Measurements from ENCODE around the gene DNMT3A.

The DNMT3A gene

DNA sequence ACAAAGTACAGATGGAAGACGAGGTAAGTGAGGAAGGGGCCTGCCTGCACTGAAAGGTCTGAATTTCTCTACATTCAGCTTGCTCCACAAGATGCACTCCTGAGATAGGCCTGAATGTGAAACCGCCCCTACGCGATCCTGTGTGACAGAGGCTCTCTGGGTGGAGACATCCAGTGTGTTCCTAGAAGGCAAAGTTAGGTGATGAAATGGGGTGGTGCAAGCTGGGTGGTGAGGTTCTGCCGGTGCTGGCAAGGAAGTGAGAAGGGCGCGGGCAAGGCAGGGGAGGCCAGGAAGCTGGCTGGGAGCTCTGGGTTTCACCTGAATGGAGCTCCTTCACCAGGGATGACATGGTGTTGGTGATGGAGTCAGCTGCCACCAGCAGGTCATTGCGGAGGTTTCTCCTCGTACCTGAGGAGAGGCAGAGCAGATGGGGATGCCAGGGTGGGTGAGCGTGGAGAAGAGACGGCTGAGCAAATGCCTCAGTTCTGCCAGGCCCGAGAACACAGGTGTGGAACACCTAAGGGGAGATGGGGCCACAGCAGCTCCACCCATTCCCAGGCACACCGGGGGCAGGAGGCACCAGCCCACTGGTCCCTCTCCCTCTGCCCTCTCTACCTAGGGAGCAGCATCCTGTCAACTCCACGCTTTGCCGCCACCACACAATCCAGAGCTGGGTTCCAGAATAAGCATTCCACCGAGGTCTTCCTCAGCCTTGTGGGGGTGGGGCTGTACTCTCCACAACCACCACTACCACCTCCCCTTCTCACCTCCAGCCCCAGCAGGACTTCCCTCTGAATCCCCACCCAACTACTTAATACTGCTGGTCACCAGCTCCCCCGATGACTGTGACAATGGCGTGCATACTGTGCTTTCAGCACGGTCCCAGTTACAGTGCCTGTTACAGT, 45.5 kb upstream of the DNMT3A start:
- H3K4me2 ChIP-seq (ENCODE audit: low read length, poor library complexity, severe bottlenecking): no peak overlapping the region
- H3K14ac ChIP-seq (ENCODE audit: low read length in 2 of 2): peak overlapping the region in 1 of 2 experiments; percentile 66
- H3K9me3 ChIP-seq (ENCODE audit: control insufficient read depth, low read length): no peaks in the 10 kb centered on the region
- no peak overlapping the region for H2BK5ac ChIP-seq (ENCODE audit: low read depth, low read length, poor library complexity, severe bottlenecking)
- no peak overlapping the region for H2AFZ ChIP-seq (ENCODE audit: low read depth, low read length)
- no peak overlapping the region for H3K9ac ChIP-seq (ENCODE audit: low read length)
- no peak overlapping the region for H2BK12ac ChIP-seq (ENCODE audit: low read length in 2 of 2)
- H4K91ac ChIP-seq (ENCODE audit: low read length): no peak overlapping the region
- peaks cover 0 to 16% of the 10 kb centered on the region in 2 experiments for H3K36me3 ChIP-seq (ENCODE audit: control insufficient read depth in 1 of 2, insufficient read depth in 2 of 2, low read depth in 1 of 2, low read length in 2 of 2)
- 94% methylated on average over 19 of the region's 19 CpGs for WGBS
- H3K23ac ChIP-seq (ENCODE audit: low read length in 2 of 2): peak overlapping the region in 1 of 2 experiments; percentile 26
- DNase-seq: no peak
- no peaks in the 10 kb centered on the region for H3K79me1 ChIP-seq (replicated peaks; ENCODE audit: low read length, poor library complexity, severe bottlenecking)
- peak overlapping the region in 1 of 2 experiments; percentile 1 for H3K4me3 ChIP-seq (ENCODE audit: insufficient read depth in 1 of 2, low read depth in 1 of 2, low read length in 2 of 2)
- H3K27ac ChIP-seq (ENCODE audit: low read length, poor library complexity, severe bottlenecking): no peak overlapping the region
- no peak overlapping the region for H4K8ac ChIP-seq (ENCODE audit: low read length)
- H3K4ac ChIP-seq (ENCODE audit: low read depth in 1 of 2, low read length in 2 of 2): no peak overlapping the region
- H2BK15ac ChIP-seq (ENCODE audit: low read depth, poor library complexity, severe bottlenecking): no peak overlapping the region
- no peaks in the 10 kb centered on the region for H3K4me1 ChIP-seq (ENCODE audit: control insufficient read depth, insufficient read depth, low read depth, low read length)
- H3K18ac ChIP-seq (ENCODE audit: low read depth in 1 of 2, low read length in 2 of 2): no peak overlapping the region
- no peak overlapping the region for H2BK120ac ChIP-seq (ENCODE audit: low read depth, low read length)
- H2AK5ac ChIP-seq (ENCODE audit: low read length, severe bottlenecking): no peak overlapping the region
- no peaks in the 10 kb centered on the region for H3K27me3 ChIP-seq (ENCODE audit: control insufficient read depth in 1 of 2, insufficient read depth in 1 of 2, low read length in 2 of 2)

DNA sequence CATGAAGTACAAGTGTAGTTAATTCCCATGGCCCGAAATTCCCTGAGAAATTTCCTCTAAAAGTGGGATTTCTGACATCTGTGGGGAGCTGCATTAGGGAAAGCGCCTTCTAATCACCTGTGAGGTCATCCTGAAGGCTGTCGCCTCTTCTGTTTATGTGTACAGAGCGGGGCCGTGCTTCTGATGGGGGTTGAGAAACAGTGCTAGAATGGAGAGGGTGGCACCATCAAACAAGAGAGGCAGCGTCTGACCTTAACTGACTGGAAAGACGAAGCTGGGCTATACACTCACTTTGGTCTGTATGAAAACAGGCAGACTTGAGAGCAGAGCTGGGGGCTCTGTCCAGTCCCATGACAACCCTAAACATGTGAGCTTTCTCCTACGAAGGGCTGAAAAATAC, 44.2 kb upstream of the DNMT3A start:
- Histone ChIP-seq H3K4me3 (ENCODE audit: insufficient read depth in 1 of 2, low read depth in 1 of 2, low read length in 2 of 2) (no peak overlapping the region), H3K9me3 (ENCODE audit: control insufficient read depth, low read length) (no peaks in the 10 kb centered on the region), H3K79me1 (replicated peaks; ENCODE audit: low read length, poor library complexity, severe bottlenecking) (no peaks in the 10 kb centered on the region), H3K18ac (ENCODE audit: low read depth in 1 of 2, low read length in 2 of 2) (no peak overlapping the region), H2BK12ac (ENCODE audit: low read length in 2 of 2) (no peak overlapping the region), H3K14ac (ENCODE audit: low read length in 2 of 2) (no peak overlapping the region), H2BK5ac (ENCODE audit: low read depth, low read length, poor library complexity, severe bottlenecking) (no peak overlapping the region), H3K4me2 (ENCODE audit: low read length, poor library complexity, severe bottlenecking) (no peak overlapping the region), H3K23ac (ENCODE audit: low read length in 2 of 2) (no peak overlapping the region), H3K4me1 (ENCODE audit: control insufficient read depth, insufficient read depth, low read depth, low read length) (no peaks in the 10 kb centered on the region), H2BK120ac (ENCODE audit: low read depth, low read length) (no peak overlapping the region), H2AK5ac (ENCODE audit: low read length, severe bottlenecking) (no peak overlapping the region), H3K36me3 (ENCODE audit: control insufficient read depth in 1 of 2, insufficient read depth in 2 of 2, low read depth in 1 of 2, low read length in 2 of 2) (peaks cover 0 to 16% of the 10 kb centered on the region in 2 experiments), H4K8ac (ENCODE audit: low read length) (no peak overlapping the region), H2AFZ (ENCODE audit: low read depth, low read length) (no peak overlapping the region), H3K27me3 (ENCODE audit: control insufficient read depth in 1 of 2, insufficient read depth in 1 of 2, low read length in 2 of 2) (no peaks in the 10 kb centered on the region), H3K9ac (ENCODE audit: low read length) (no peak overlapping the region), H3K4ac (ENCODE audit: low read depth in 1 of 2, low read length in 2 of 2) (no peak overlapping the region), H4K91ac (ENCODE audit: low read length) (no peak overlapping the region), H3K27ac (ENCODE audit: low read length, poor library complexity, severe bottlenecking) (no peak overlapping the region), H2BK15ac (ENCODE audit: low read depth, poor library complexity, severe bottlenecking) (no peak overlapping the region)
- 80% methylated on average over 8 of the region's 8 CpGs for WGBS
- no peak for DNase-seq

DNA sequence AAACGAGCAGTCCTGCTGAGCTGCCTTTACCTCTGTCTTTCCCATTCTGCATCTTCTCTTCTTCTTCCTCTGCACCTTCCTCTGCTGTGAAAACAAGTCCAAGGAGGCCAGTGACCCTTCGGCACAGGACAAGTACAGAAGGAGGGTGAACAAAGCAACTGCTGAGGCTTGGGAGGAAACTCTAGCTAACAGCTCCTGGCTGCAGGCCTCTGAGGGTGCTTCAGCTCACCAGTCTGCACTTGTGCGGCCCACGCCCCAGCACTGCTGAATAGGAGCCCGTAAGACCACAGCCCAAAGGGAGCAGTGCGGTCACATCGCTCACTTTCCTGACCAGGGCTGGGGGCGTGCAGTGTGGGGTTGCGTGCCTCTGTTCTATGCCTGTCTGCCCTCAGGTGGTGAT, 42.1 kb upstream of the DNMT3A start:
- H3K4me1 ChIP-seq (ENCODE audit: control insufficient read depth, insufficient read depth, low read depth, low read length): peaks cover 2% of the 10 kb centered on the region
- H2BK120ac ChIP-seq (ENCODE audit: low read depth, low read length): no peak overlapping the region
- H3K9ac ChIP-seq (ENCODE audit: low read length): no peak overlapping the region
- no peak overlapping the region for H2BK12ac ChIP-seq (ENCODE audit: low read length in 2 of 2)
- H3K4ac ChIP-seq (ENCODE audit: low read depth in 1 of 2, low read length in 2 of 2): no peak overlapping the region
- no peak overlapping the region for H2BK5ac ChIP-seq (ENCODE audit: low read depth, low read length, poor library complexity, severe bottlenecking)
- no peak overlapping the region for H3K27ac ChIP-seq (ENCODE audit: low read length, poor library complexity, severe bottlenecking)
- no peak for DNase-seq
- no peak overlapping the region for H2BK15ac ChIP-seq (ENCODE audit: low read depth, poor library complexity, severe bottlenecking)
- no peak overlapping the region for H3K4me3 ChIP-seq (ENCODE audit: insufficient read depth in 1 of 2, low read depth in 1 of 2, low read length in 2 of 2)
- H3K14ac ChIP-seq (ENCODE audit: low read length in 2 of 2): no peak overlapping the region
- H3K4me2 ChIP-seq (ENCODE audit: low read length, poor library complexity, severe bottlenecking): no peak overlapping the region
- H3K79me1 ChIP-seq (replicated peaks; ENCODE audit: low read length, poor library complexity, severe bottlenecking): no peaks in the 10 kb centered on the region
- H2AFZ ChIP-seq (ENCODE audit: low read depth, low read length): no peak overlapping the region
- WGBS: 92% methylated on average over 9 of the region's 9 CpGs
- H4K8ac ChIP-seq (ENCODE audit: low read length): no peak overlapping the region
- H3K9me3 ChIP-seq (ENCODE audit: control insufficient read depth, low read length): no peaks in the 10 kb centered on the region
- H3K23ac ChIP-seq (ENCODE audit: low read length in 2 of 2): no peak overlapping the region
- no peaks in the 10 kb centered on the region for H3K27me3 ChIP-seq (ENCODE audit: control insufficient read depth in 1 of 2, insufficient read depth in 1 of 2, low read length in 2 of 2)
- no peak overlapping the region for H3K18ac ChIP-seq (ENCODE audit: low read depth in 1 of 2, low read length in 2 of 2)
- peaks cover 0 to 13% of the 10 kb centered on the region in 2 experiments for H3K36me3 ChIP-seq (ENCODE audit: control insufficient read depth in 1 of 2, insufficient read depth in 2 of 2, low read depth in 1 of 2, low read length in 2 of 2)
- no peak overlapping the region for H4K91ac ChIP-seq (ENCODE audit: low read length)
- no peak overlapping the region for H2AK5ac ChIP-seq (ENCODE audit: low read length, severe bottlenecking)

- H2AFZ ChIP-seq (ENCODE audit: low read depth, low read length): no peak overlapping the region
- H2BK15ac ChIP-seq (ENCODE audit: low read depth, poor library complexity, severe bottlenecking): no peak overlapping the region
- no peak overlapping the region for H3K18ac ChIP-seq (ENCODE audit: low read depth in 1 of 2, low read length in 2 of 2)
- H3K14ac ChIP-seq (ENCODE audit: low read length in 2 of 2): no peak overlapping the region
- no peak overlapping the region for H2BK5ac ChIP-seq (ENCODE audit: low read depth, low read length, poor library complexity, severe bottlenecking)
- H3K4me1 ChIP-seq (ENCODE audit: control insufficient read depth, insufficient read depth, low read depth, low read length): peaks cover 17% of the 10 kb centered on the region
- no peak overlapping the region for H3K4ac ChIP-seq (ENCODE audit: low read depth in 1 of 2, low read length in 2 of 2)
- H3K27ac ChIP-seq (ENCODE audit: low read length, poor library complexity, severe bottlenecking): no peak overlapping the region
- H4K8ac ChIP-seq (ENCODE audit: low read length): no peak overlapping the region
- no peak overlapping the region for H4K91ac ChIP-seq (ENCODE audit: low read length)
- H3K4me3 ChIP-seq (ENCODE audit: insufficient read depth in 1 of 2, low read depth in 1 of 2, low read length in 2 of 2): no peak overlapping the region
- H3K79me1 ChIP-seq (replicated peaks; ENCODE audit: low read length, poor library complexity, severe bottlenecking): no peaks in the 10 kb centered on the region
- H2BK12ac ChIP-seq (ENCODE audit: low read length in 2 of 2): no peak overlapping the region
- no peak overlapping the region for H2AK5ac ChIP-seq (ENCODE audit: low read length, severe bottlenecking)
- no peak overlapping the region for H2BK120ac ChIP-seq (ENCODE audit: low read depth, low read length)
- H3K9me3 ChIP-seq (ENCODE audit: control insufficient read depth, low read length): no peaks in the 10 kb centered on the region
- no peaks in the 10 kb centered on the region for H3K27me3 ChIP-seq (ENCODE audit: control insufficient read depth in 1 of 2, insufficient read depth in 1 of 2, low read length in 2 of 2)
- no peak for DNase-seq
- no peak overlapping the region for H3K4me2 ChIP-seq (ENCODE audit: low read length, poor library complexity, severe bottlenecking)
- 90% methylated on average over 7 of the region's 7 CpGs for WGBS
- H3K23ac ChIP-seq (ENCODE audit: low read length in 2 of 2): no peak overlapping the region
- H3K9ac ChIP-seq (ENCODE audit: low read length): no peak overlapping the region
- H3K36me3 ChIP-seq (ENCODE audit: control insufficient read depth in 1 of 2, insufficient read depth in 2 of 2, low read depth in 1 of 2, low read length in 2 of 2): no peaks in the 10 kb centered on the region
Measured at GRCh38 chr2:25381502-25381901, 39.8 kb upstream of the DNMT3A start.
